K562 treated with DMSO at 1 percent for 24 hours (cell line): Measurements from ENCODE around the gene CTNNBIP1. TPM values are rescaled to one million over a fixed set of nuclear protein-coding genes. Genes with fewer than 3 reads are reported as not detected.

Experiments
- total RNA-seq: library from RNA; unstranded; fragments of 300-600 nt; gene quantifications from 2 replicates; pipeline ENCODE4 v1.2.3, GENCODE V29; 2022; ENCODE audit warnings: low read depth; ENCODE audit not compliant: insufficient read depth

CTNNBIP1 gene, protein sequence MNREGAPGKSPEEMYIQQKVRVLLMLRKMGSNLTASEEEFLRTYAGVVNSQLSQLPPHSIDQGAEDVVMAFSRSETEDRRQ
- 66.8 and 76.3 TPM in 2 replicates for total RNA-seq

DNA sequence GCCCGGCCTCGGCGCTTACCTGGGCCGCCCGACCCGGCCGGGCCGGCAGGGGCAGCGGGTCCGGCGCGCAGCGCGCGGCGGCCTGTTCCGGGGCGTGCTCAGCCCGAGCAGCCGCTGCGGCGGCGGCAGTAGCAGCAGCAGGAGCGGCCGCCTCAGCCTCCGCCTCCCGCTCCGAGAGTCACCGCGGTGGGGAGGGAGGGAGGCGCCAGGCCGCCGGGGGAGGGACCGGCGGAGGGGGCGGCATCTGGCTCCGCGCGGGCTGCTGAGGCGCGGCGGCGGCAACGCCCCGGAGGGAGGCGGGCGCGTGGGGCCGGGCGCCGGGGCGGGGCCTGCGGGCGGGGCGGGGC, at the start of gene CTNNBIP1:
Gene CTNNBIP1 (minus strand): TSS at position 194 of the 347 bp plus-strand sequence. CDS start 38,205 bp downstream, outside the sequence.

DNA sequence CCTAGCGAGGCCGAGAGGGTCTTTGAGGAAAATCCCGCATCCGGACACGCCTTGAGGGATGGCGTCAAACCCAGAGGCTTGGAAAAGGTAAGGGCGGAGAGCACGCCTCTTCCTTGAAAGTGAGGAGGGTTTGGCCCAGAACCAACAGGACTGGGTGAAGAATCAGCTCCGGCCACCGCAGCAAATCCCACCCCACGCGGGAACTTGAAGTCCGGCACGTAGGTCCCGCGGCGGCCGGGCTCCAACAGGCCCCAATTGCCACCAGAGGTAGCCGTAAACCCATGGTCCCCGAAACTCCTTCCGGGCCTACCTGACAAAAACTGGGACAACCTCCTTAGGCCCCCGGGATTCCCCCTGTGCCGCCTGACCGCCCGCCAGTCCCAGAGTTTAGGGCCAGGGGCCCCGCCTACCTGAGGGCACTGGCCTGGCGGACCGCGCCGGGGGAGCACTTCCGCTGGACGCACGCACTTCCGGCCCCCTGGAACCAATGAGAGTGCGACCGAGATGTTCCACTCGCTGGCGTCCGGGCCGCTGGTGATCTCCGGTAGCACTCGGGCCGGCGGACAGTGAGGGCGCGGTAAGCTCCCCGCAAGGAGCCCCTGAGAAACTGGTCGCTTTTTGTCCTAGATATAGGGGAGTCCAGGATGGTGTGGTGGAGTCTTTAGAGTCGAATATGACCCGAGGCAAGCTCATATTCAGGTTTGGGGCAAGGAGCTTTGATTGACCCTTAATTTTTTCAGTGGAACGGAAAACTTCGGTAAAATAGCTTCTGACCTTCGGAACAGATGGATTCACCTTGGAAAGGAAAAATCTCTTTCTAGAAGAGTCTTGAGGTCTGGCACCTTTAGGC, 33.1 kb upstream of the CTNNBIP1 start, which contains the start of the genes LZIC and NMNAT1:
Gene LZIC (minus strand): TSS at position 453 of the 850 bp plus-strand sequence. CDS start 6,772 bp downstream, outside the sequence.
Gene NMNAT1 (plus strand): TSS at position 537 of the 850 bp plus-strand sequence. CDS start 28,599 bp downstream, outside the sequence.

DNA sequence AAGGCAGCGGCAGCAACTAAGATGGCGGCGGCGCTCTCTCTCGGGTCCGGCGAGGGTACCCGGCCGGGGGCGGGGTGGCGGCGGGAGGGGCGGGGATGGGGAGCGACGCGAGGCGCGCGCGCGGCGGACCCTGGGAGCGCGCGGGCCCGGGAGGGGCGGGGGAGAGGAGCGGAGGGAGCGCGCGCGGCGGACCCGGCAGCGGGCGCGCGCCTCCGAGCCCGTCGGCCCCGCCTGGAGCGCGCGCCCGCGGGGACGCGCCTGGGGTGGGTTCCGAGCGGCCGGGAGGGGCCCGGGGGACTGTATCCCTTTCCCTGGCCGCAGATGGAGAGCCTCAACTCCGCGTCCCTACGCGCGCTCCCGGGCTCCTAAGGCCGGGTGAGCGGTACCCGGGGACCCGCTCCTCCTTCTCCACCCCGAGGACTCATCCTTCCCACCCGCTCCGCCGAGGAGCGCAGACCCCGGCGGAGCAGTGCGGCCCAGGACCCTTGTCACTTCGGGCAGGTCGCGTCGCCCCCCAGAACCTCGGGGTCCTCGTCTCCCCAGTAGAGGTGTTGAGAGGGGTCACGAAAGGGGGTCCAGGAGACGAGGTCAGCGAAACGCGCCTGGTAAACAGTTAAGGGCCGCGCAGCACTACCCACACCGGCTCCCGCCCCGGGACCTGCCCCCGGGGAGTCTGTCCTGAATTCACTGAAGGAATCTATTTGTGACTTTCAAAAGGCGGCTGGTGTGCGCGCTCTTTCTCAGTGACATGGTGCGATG, 85.9 kb downstream of the CTNNBIP1 start, which contains the start of gene CLSTN1:
Gene CLSTN1 (minus strand): TSS at position 23 of the 759 bp plus-strand sequence. CDS start 232 bp downstream, outside the sequence.

Other genes starting within 250 kb of the CTNNBIP1 start
- 85.3 and 86.2 TPM in 2 replicates for gene CLSTN1, start 86.3 kb downstream of the CTNNBIP1 start, total RNA-seq
- 18.0 and 28.7 TPM in 2 replicates for gene LZIC, start 33.1 kb upstream of the CTNNBIP1 start, total RNA-seq
- gene NMNAT1, start 33.2 kb upstream of the CTNNBIP1 start, total RNA-seq: 11.7 and 16.0 TPM in 2 replicates
- gene RBP7, start 87.0 kb upstream of the CTNNBIP1 start, total RNA-seq: not detected in 2 replicates
- gene UBE4B, start 122.7 kb upstream of the CTNNBIP1 start, total RNA-seq: 42.4 and 51.3 TPM in 2 replicates